HepG2 (cell line): Measurements from ENCODE around the gene LSS. TPM values are rescaled to one million over a fixed set of nuclear protein-coding genes. Genes with fewer than 3 reads are reported as not detected.

Experiments
- AGO2 ChIP-seq: fragments of 200-400 bp; formaldehyde crosslinking; optimal IDR thresholded peaks from 2 replicates; pipeline ENCODE3; 2017; ENCODE audit warnings: mild to moderate bottlenecking, low read depth, low read length, moderate library complexity
- BORCS8-MEF2B ChIP-seq: sonication (generic); formaldehyde crosslinking; IDR thresholded peaks from 2 replicates; pipeline ENCODE4 v1.8.0; 2022; ENCODE audit warnings: mild to moderate bottlenecking, missing genetic modification reagents
- BRF2 ChIP-seq: sonication (generic); formaldehyde crosslinking; IDR thresholded peaks from 2 replicates; pipeline ENCODE4 v1.8.1; 2022; ENCODE audit warnings: mild to moderate bottlenecking, missing genetic modification reagents
- HOXD1 ChIP-seq: sonication (generic); formaldehyde crosslinking; IDR thresholded peaks from 2 replicates; pipeline ENCODE4 v1.5.0; 2020; ENCODE audit warnings: missing genetic modification reagents
- IKZF4 ChIP-seq: sonication (generic); formaldehyde crosslinking; IDR thresholded peaks from 2 replicates; pipeline ENCODE4 v1.5.1; 2020; ENCODE audit warnings: borderline replicate concordance, mild to moderate bottlenecking, low read depth, missing genetic modification reagents; ENCODE audit errors: not compliant biosample characterization
- MBNL3 ChIP-seq: fragments of 250-450 bp; sonication (Bioruptor Pico); conservative IDR thresholded peaks from 2 replicates; pipeline ENCODE4 v1.8.0; 2022; ENCODE audit warnings: mild to moderate bottlenecking, inconsistent platforms
- MLXIP ChIP-seq: sonication (generic); formaldehyde crosslinking; IDR thresholded peaks from 2 replicates; pipeline ENCODE4 v1.9.0; 2021; ENCODE audit warnings: missing genetic modification reagents, borderline replicate concordance
- SATB2 ChIP-seq: sonication (generic); formaldehyde crosslinking; IDR thresholded peaks from 2 replicates; pipeline ENCODE4 v1.5.0; 2020; ENCODE audit warnings: missing genetic modification reagents
- YEATS4 ChIP-seq: sonication (generic); formaldehyde crosslinking; IDR thresholded peaks from 2 replicates; pipeline ENCODE4 v1.4.0; 2020; ENCODE audit warnings: missing genetic modification reagents, borderline replicate concordance
- ZBTB8A ChIP-seq: sonication (generic); formaldehyde crosslinking; IDR thresholded peaks from 2 replicates; pipeline ENCODE4 v1.4.0; 2020; ENCODE audit warnings: mild to moderate bottlenecking, low read depth, missing genetic modification reagents, borderline replicate concordance
- ZNF12 ChIP-seq: sonication (generic); formaldehyde crosslinking; IDR thresholded peaks from 2 replicates; pipeline ENCODE4 v1.5.0; 2020; ENCODE audit warnings: missing genetic modification reagents
- ZNF124 ChIP-seq: sonication (generic); formaldehyde crosslinking; IDR thresholded peaks from 2 replicates; pipeline ENCODE4 v1.4.0; 2020; ENCODE audit warnings: missing genetic modification reagents
- ZNF207 ChIP-seq: fragments of 450-650 bp; IDR thresholded peaks from 2 replicates; pipeline ENCODE4 v1.6.1; 2016; ENCODE audit warnings: antibody characterized with exemption, borderline replicate concordance
- ZNF33B ChIP-seq: sonication (generic); formaldehyde crosslinking; IDR thresholded peaks from 2 replicates; pipeline ENCODE4 v1.5.1; 2020; ENCODE audit warnings: mild to moderate bottlenecking, missing genetic modification reagents
- ZNF510 ChIP-seq: sonication (generic); formaldehyde crosslinking; IDR thresholded peaks from 2 replicates; pipeline ENCODE4 v1.4.0; 2020; ENCODE audit warnings: low read depth, mild to moderate bottlenecking, missing genetic modification reagents
- ZNF570 ChIP-seq: sonication (generic); formaldehyde crosslinking; IDR thresholded peaks from 2 replicates; pipeline ENCODE4 v1.4.0; 2020; ENCODE audit warnings: mild to moderate bottlenecking, missing genetic modification reagents, borderline replicate concordance
- ZNF782 ChIP-seq: sonication (generic); formaldehyde crosslinking; IDR thresholded peaks from 2 replicates; pipeline ENCODE4 v1.4.0; 2020; ENCODE audit warnings: missing genetic modification reagents, mild to moderate bottlenecking, borderline replicate concordance
- polyA plus RNA-seq, 8 experiments: library from polyadenylated mRNA; depleted of rRNA in 3 of 8; stranded (reverse) in 7 of 8; unstranded in 1 of 8; fragments of >200 nt; fragmentation: Illumina TruSeq in 4 of 8; extraction: Trizol in 4 of 8; gene quantifications; 2 replicates each; pipeline versions ENCODE4 v1.2.1 to v1.2.3, GENCODE V29; 2011 to 2016; ENCODE audit warnings: low read depth in 4 of 8, missing spikeins in 1 of 8, mixed read lengths in 1 of 8; ENCODE audit not compliant: insufficient read depth in 1 of 8
- total RNA-seq, 5 experiments: library from RNA; depleted of rRNA; stranded (reverse); fragments of >200 nt; fragmentation: Illumina TruSeq; extraction: Trizol; gene quantifications; 2 replicates each; pipeline ENCODE4 v1.2.3, GENCODE V29; 2016; ENCODE audit warnings: low read depth in 1 of 5
- TF ChIP-seq, protein P1 (sequence below): sonication (generic); formaldehyde crosslinking; IDR thresholded peaks from 2 replicates; pipeline ENCODE4 v1.4.0; 2020; ENCODE audit warnings: missing genetic modification reagents, borderline replicate concordance
- TF ChIP-seq, protein P2 (sequence below): sonication (generic); formaldehyde crosslinking; IDR thresholded peaks from 2 replicates; pipeline ENCODE4 v1.4.0; 2020; ENCODE audit warnings: missing genetic modification reagents

The LSS gene
- total and polyA plus RNA-seq, 2 of the 13 experiments (the other 11 are each of a cell fraction or from before 2014, with no cell fraction given) = 72.6 to 113 TPM

- TF ChIP-seq, protein P1, sequence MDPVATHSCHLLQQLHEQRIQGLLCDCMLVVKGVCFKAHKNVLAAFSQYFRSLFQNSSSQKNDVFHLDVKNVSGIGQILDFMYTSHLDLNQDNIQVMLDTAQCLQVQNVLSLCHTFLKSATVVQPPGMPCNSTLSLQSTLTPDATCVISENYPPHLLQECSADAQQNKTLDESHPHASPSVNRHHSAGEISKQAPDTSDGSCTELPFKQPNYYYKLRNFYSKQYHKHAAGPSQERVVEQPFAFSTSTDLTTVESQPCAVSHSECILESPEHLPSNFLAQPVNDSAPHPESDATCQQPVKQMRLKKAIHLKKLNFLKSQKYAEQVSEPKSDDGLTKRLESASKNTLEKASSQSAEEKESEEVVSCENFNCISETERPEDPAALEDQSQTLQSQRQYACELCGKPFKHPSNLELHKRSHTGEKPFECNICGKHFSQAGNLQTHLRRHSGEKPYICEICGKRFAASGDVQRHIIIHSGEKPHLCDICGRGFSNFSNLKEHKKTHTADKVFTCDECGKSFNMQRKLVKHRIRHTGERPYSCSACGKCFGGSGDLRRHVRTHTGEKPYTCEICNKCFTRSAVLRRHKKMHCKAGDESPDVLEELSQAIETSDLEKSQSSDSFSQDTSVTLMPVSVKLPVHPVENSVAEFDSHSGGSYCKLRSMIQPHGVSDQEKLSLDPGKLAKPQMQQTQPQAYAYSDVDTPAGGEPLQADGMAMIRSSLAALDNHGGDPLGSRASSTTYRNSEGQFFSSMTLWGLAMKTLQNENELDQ (CRISPR knock-in tag) = no peak
- TF ChIP-seq ZNF207 (no peak), ZBTB8A (no peak), ZNF124 (CRISPR knock-in tag) (no peak), HOXD1 (CRISPR knock-in tag) (no peak), ZNF12 (CRISPR knock-in tag) (no peak), ZNF782 (CRISPR knock-in tag) (peak; percentile 21; the same call in 1 of the 2 replicates), ZNF570 (CRISPR knock-in tag) (no peak), YEATS4 (CRISPR knock-in tag) (peak; percentile 76; the same call in 1 of the 2 replicates), AGO2 (peak; percentile 56), IKZF4 (CRISPR knock-in tag) (no peak), MBNL3 (CRISPR knock-in tag) (no peak), BRF2 (CRISPR knock-in tag) (0 out of 2 replicates have a peak, but pooled peaks have one; percentile 31), BORCS8-MEF2B (CRISPR knock-in tag) (peak; percentile 86), SATB2 (no peak), ZNF33B (CRISPR knock-in tag) (peak; percentile 80; the same call in 1 of the 2 replicates), ZNF510 (CRISPR knock-in tag) (no peak), MLXIP (no peak)
- TF ChIP-seq, protein P2, sequence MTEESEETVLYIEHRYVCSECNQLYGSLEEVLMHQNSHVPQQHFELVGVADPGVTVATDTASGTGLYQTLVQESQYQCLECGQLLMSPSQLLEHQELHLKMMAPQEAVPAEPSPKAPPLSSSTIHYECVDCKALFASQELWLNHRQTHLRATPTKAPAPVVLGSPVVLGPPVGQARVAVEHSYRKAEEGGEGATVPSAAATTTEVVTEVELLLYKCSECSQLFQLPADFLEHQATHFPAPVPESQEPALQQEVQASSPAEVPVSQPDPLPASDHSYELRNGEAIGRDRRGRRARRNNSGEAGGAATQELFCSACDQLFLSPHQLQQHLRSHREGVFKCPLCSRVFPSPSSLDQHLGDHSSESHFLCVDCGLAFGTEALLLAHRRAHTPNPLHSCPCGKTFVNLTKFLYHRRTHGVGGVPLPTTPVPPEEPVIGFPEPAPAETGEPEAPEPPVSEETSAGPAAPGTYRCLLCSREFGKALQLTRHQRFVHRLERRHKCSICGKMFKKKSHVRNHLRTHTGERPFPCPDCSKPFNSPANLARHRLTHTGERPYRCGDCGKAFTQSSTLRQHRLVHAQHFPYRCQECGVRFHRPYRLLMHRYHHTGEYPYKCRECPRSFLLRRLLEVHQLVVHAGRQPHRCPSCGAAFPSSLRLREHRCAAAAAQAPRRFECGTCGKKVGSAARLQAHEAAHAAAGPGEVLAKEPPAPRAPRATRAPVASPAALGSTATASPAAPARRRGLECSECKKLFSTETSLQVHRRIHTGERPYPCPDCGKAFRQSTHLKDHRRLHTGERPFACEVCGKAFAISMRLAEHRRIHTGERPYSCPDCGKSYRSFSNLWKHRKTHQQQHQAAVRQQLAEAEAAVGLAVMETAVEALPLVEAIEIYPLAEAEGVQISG = peak; percentile 75
Observed at GRCh38 chr21:46155514-46156377, 72.8 kb downstream of the LSS start, which contains the start of gene FTCD (continued).
